Gastrocnemius medialis (tissue), 4 donors: Measurements from ENCODE around the gene ZNF518A. TPM values are rescaled to one million over a fixed set of nuclear protein-coding genes. Genes with fewer than 3 reads are reported as not detected.

ENCODE experiments used
- ATAC-seq, 2 donors: fragments of 150-250 bp; one replicate each; pipeline ENCODE4 v1.9.1; 2016
- DNase-seq, 2 donors: peaks; one replicate each; pipeline ENCODE4 v3.0.0-alpha.2; 2019
- H3K27ac ChIP-seq, 4 donors: fragments of 200-600 bp; sonication (generic); 1 replicate in 1 of 4; 2 replicates in 3 of 4; pipeline ENCODE4 v1.5.1; 2016 to 2018; ENCODE audit warnings: mild to moderate bottlenecking in 2 of 4, moderate library complexity in 1 of 4
- H3K27me3 ChIP-seq, 3 donors: fragments of 200-600 bp; sonication (generic) in 2 of 3; 1 replicate in 1 of 3; 2 replicates in 2 of 3; pipeline versions ENCODE4 v1.5.1 to v1.6.0; 2016 to 2019; ENCODE audit warnings: mild to moderate bottlenecking in 1 of 3, moderate library complexity in 1 of 3
- H3K36me3 ChIP-seq, 2 donors: fragments of 200-600 bp; sonication (generic) in 1 of 2; one replicate each; pipeline ENCODE4 v1.5.1; 2017 to 2018
- H3K4me1 ChIP-seq, 2 donors: fragments of 200-600 bp; sonication (generic) in 1 of 2; one replicate each; pipeline ENCODE4 v1.5.1; 2016 to 2017; ENCODE audit warnings: mild to moderate bottlenecking in 2 of 2
- H3K4me3 ChIP-seq, 4 donors: fragments of 200-600 bp; sonication (generic) in 3 of 4; 1 replicate in 1 of 4; 2 replicates in 3 of 4; pipeline ENCODE4 v1.5.1; 2016 to 2019; ENCODE audit warnings: mild to moderate bottlenecking in 2 of 4
- H3K9me3 ChIP-seq, 3 donors: fragments of 200-600 bp; sonication (generic) in 2 of 3; 1 replicate in 1 of 3; 2 replicates in 2 of 3; pipeline ENCODE4 v1.5.1; 2016 to 2019
- CTCF ChIP-seq, 5 experiments: fragments of 450-650 bp in 3 of 5; fragments of 200-600 bp in 2 of 5; sonication (generic) in 2 of 5; IDR thresholded peaks in 4 of 5; conservative IDR thresholded peaks in 1 of 5; 1 replicate in 4 of 5; 2 replicates in 1 of 5; pipeline ENCODE4 v1.5.1; 2016 to 2019; ENCODE audit warnings: antibody characterized with exemption in 5 of 5, mild to moderate bottlenecking in 3 of 5, moderate library complexity in 3 of 5
- POLR2A ChIP-seq, 2 donors: fragments of 450-650 bp; IDR thresholded peaks; one replicate each; pipeline ENCODE4 v1.6.1; 2017; ENCODE audit warnings: antibody characterized with exemption in 2 of 2, mild to moderate bottlenecking in 2 of 2, moderate library complexity in 2 of 2
- in situ Hi-C, 4 donors: fragments of 200-750 bp; cut with MboI; loops; one replicate each; pipeline versions ENCODE4 v1.15.0 to v1.8.0; 2017; ENCODE audit warnings: low sequenced_read_pairs in 4 of 4
- intact Hi-C: fragments of 100-400 bp; cut with DNase I; formaldehyde crosslinking; loops from one replicate; pipeline ENCODE4 v1.15.1; 2023; ENCODE audit warnings: low total_unique reads
- total RNA-seq, 4 donors: library from RNA; depleted of rRNA; stranded (reverse); fragments of >200 nt; gene quantifications; one replicate each; pipeline versions ENCODE4 v1.1.0 to v1.2.3, GENCODE V29; 2016

ZNF518A gene
- total RNA-seq, 4 donors from 2014 or later: 4.9 to 11.8 (median 8.2) TPM

GRCh38 chr10:96118604-96119450, 11.3 kb upstream of the ZNF518A start:
- intact Hi-C loops: no loop called here
- no peaks in the 10 kb centered on the region for H3K36me3 ChIP-seq
- H3K27ac ChIP-seq: no peak overlapping the region
- in situ Hi-C loops: no loop called here
- no peak for DNase-seq
- ATAC-seq: no peak
- H3K4me1 ChIP-seq: no peaks in the 10 kb centered on the region
- no peaks in the 10 kb centered on the region for H3K9me3 ChIP-seq
- H3K27me3 ChIP-seq: peaks cover 36 to 74% (median 49%) of the 10 kb centered on the region in 3 donors
- H3K4me3 ChIP-seq: no peak overlapping the region
- no peak for TF ChIP-seq POLR2A (IDR thresholded peaks at IDR 0.05)
- no peak for TF ChIP-seq CTCF (IDR thresholded peaks at IDR 0.05 in 4 of 5, conservative IDR thresholded peaks at IDR 0.05 in 1 of 5)

GRCh38 chr10:96122824-96123223, 7.3 kb upstream of the ZNF518A start:
- in situ Hi-C loops: no loop called here
- DNase-seq (no peak), ATAC-seq (no peak)
- H3K36me3 ChIP-seq: no peaks in the 10 kb centered on the region
- TF ChIP-seq POLR2A (IDR thresholded peaks at IDR 0.05) (no peak), CTCF (IDR thresholded peaks at IDR 0.05 in 4 of 5, conservative IDR thresholded peaks at IDR 0.05 in 1 of 5) (no peak)
- no peak overlapping the region for H3K4me3 ChIP-seq
- peaks cover 39 to 84% (median 45%) of the 10 kb centered on the region in 3 donors for H3K27me3 ChIP-seq
- no peaks in the 10 kb centered on the region for H3K4me1 ChIP-seq
- intact Hi-C loops: no loop called here
- H3K9me3 ChIP-seq: no peaks in the 10 kb centered on the region
- no peak overlapping the region for H3K27ac ChIP-seq

- in situ Hi-C loops: loop anchor here in 2 of 4 donors (5.0 to 25.0 kb wide), 2 partner anchors 32 to 113 kb away; no protein-coding TSS in a partner anchor
- H3K27ac ChIP-seq: no peak overlapping the region
- ATAC-seq (no peak), DNase-seq (no peak)
- no peak for TF ChIP-seq POLR2A (IDR thresholded peaks at IDR 0.05)
- TF ChIP-seq CTCF (IDR thresholded peaks at IDR 0.05 in 4 of 5, conservative IDR thresholded peaks at IDR 0.05 in 1 of 5): no peak
- H3K27me3 ChIP-seq: peaks cover 29 to 90% (median 53%) of the 10 kb centered on the region in 3 donors
- no peak overlapping the region for H3K4me3 ChIP-seq
- H3K4me1 ChIP-seq: peaks cover 2% of the 10 kb centered on the region in 2 donors
- H3K36me3 ChIP-seq: no peaks in the 10 kb centered on the region
- H3K9me3 ChIP-seq: no peaks in the 10 kb centered on the region
- intact Hi-C loops: no loop called here
Observed at GRCh38 chr10:96124230-96125141, 5.6 kb upstream of the ZNF518A start.

GRCh38 chr10:96125142-96125515, 5.0 kb upstream of the ZNF518A start:
- peaks cover 23 to 86% (median 50%) of the 10 kb centered on the region in 3 donors for H3K27me3 ChIP-seq

More at GRCh38 chr10:96125142-96125515, 5.0 kb upstream of the ZNF518A start:
- TF ChIP-seq CTCF (IDR thresholded peaks at IDR 0.05 in 4 of 5, conservative IDR thresholded peaks at IDR 0.05 in 1 of 5): no peak
- TF ChIP-seq POLR2A (IDR thresholded peaks at IDR 0.05): no peak
- Histone ChIP-seq H3K27ac (no peak overlapping the region), H3K4me3 (no peak overlapping the region), H3K4me1 (peaks cover 3 to 4% of the 10 kb centered on the region in 2 donors), H3K36me3 (no peaks in the 10 kb centered on the region), H3K9me3 (no peaks in the 10 kb centered on the region)
- no peak for DNase-seq
- no peak for ATAC-seq
- intact Hi-C loops (no loop called here), in situ Hi-C loops (loop anchor here in 2 of 4 donors (5.0 to 25.0 kb wide), 2 partner anchors 33 to 112 kb away; no protein-coding TSS in a partner anchor)
